ENCODE data around the gene SCN5A.

- no peak for TF ChIP-seq CTCF (IDR thresholded peaks at IDR 0.05)
- no peak for TF ChIP-seq POLR2A (IDR thresholded peaks at IDR 0.05)
These were observed 4.4 kb upstream of the SCN5A start for GRCh38 chr3:38653685-38654537.
